ENCODE measurements around the gene NXN.

NXN gene

DNA sequence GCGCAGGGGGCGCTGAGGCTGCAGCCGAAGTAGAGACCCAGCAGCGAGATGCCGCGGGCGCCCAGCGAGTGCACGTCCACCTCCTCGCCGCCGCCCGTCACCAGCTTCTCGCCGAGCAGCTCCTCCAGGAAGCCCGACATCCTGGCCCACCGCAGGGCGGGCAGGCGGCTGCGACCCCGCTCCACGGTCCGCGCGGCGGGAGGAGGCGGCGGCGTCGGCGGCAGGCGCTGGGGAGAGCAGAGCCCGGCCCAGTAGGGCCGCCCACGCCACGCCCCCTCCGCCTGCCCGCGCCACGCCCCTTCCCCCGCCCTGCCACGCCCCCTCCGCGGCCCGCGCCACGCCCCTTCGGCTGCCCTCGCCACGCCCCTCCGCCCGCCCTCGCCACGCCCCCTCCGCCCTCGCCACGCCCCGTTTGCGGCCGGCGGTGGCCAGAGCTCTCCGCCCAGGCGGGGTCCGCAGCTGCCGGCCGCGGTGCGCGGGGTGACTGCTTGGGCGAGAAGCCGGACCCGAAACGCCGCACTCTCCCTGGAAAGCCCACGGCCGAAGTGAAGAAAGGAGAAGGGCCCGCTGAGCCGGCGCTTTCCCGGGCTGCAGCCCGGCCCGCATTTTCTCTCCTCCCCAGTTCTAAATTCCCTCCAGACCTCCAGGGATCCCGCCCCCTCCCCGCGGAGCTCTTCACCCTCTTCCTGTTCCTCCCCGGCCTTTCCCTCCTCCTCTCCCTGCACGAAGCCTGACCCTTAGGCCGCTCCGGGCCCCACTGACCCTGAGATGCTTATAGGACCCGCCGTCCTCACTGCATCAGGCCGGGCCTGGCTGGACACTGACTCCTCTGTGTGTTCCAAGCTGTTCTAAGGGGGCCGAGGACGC lies at the start of gene NXN:
Gene NXN, minus strand, starts transcription at position 238 of the 867 bp plus-strand sequence.
- peak; percentile 78 to 79 for DNase-seq (ENCODE audit: low read depth in 2 of 2)

DNA sequence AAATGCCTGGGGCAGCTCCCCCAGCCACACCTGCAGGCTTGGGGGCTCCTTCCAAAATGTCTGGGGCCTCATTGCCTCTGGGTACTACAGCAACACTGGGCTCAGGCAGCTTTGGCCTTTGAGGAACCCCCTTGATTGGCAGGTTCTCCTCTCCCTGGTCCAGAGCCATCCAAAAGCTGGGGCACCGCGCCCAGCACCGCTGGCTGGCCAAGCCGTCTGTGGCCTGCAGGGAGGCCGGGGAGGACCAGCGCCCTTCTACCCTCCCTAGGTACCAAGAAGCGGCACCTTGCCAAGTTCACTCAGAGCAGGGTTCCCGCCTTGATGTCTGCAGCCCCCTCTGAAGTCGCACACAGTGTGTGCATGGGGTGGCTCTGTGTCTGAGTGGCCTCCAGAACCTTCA lies 47.5 kb upstream of the NXN start:
- no peak for DNase-seq (ENCODE audit: low read depth in 2 of 2)

DNA sequence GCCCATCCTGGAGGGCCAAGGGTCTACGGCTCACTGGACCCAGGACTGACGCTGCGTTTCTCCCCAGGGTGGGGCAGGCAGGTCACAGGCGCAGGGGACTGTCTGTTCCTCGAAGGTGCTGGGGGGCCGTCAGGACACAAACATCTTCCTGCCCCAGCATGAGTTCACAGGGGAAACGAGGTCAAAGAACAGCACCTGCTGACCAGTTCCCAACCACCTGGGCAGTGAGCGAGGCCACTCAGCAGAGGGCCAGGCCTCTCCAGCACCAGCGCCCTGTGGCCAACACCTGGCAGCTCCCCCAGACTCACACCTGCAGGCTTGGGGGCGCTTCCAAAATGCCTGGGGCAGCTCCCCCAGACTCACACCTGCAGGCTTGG lies 47.0 kb upstream of the NXN start:
- no peak for DNase-seq (ENCODE audit: low read depth in 2 of 2)

DNA sequence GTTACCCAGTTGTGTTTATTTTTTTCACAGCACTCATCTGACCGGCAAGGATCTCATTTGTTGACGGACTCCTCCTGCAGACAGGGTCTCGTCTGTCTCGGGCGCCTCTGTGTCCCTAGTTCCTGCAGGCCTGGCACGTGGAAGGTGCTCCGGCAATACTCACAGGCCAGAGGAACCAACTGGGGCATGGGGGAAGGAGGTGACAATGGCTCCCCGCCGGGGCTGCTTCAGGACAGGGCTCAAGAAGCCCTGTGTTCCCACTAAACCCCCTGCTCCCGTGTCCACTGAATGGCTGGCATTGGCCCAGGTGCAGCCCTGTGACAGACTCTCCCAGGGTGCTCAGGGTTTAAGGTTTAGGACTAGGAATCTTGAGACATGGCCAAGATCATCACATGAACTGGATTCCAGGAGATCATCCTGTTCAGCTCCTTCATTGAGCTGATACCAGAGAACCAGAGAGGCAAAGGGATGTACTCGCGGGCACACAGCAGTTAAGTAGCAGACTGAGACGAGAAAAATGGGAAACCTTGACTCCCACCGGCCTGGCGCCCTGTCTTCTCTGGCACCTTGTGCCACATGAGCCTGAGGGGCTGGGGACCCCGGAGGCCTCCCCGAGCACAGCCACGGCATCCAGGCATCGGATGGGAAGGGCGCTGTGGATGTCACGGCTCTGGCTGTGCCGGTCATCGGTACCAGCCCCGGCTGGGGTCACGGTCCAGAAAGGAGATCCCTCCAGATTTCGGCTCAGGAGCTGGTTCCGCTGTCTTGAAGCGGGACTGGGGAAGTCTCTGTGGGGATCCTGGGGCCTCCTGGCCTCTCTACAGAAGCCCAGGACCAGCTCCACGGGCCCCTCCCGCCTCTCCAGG lies 46.4 kb upstream of the NXN start:
- no peak for DNase-seq (ENCODE audit: low read depth in 2 of 2)

DNA sequence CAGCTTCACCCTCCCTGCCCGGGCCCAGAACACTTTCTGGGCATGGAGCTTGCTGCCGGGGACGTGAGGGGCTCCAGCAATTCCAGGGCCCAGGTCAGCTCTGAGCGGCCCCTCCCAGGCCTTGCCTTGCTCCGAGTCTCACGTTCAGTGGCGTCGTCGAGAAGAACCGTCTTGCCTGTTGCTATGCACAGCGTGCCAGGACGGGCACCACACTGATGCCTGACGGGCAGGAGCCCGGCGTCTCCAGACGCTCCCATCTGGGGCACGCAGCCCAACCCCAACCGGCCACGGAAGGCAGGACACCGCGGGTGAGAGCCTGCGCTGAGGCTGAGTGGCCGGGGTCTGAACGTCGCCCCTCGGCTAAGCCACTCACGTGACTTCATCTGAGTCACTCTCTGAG lies 44.5 kb upstream of the NXN start:
- DNase-seq (ENCODE audit: low read depth in 2 of 2): no peak

- no peak for DNase-seq (ENCODE audit: low read depth in 2 of 2)
These were observed 42.9 kb upstream of the NXN start for GRCh38 chr17:1022278-1023024.

GRCh38 chr17:1021147-1021546 lies 41.6 kb upstream of the NXN start:
- no peak for DNase-seq (ENCODE audit: low read depth in 2 of 2)

DNA sequence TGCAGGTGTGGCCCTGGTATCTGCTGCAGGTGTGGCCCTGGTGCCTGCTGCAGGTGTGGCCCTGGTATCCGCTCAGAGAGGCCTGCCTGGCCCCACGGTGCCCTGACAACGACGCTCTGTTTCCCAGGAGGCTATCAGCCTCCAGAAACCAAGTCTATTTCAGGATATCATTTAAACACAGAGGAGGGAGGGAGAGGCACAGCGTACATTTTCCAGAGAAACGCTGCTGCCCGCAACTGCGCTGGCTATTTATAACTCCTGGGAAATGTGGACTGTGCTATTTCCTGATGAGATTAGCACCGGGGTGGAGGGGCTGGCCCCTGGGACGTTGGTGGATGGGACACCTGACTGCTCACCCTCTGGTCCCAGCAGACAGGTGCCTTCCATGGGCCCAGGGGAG lies 39.9 kb upstream of the NXN start:
- DNase-seq (ENCODE audit: low read depth in 2 of 2): no peak

DNA sequence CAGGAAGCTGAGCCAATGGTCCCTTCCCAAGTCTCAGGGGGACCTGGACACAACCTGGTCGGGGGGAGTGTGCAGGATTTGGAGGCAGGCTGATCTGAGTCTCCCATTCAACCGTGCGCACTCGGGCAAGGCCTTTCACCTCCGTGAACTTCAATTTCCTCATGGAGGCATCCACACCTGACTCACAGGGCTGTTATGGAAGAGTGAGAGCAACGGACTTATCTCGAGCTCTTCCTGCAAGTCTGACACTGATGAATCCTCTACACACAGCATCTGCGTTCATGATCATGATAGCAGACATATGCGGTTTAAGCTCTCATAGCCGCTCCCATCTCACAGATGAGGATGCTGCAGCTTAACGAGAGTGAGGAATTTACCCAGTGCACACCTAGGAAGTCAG lies 39.0 kb upstream of the NXN start:
- DNase-seq (ENCODE audit: low read depth in 2 of 2): no peak

GRCh38 chr17:1013729-1014090 lies 34.1 kb upstream of the NXN start:
- DNase-seq (ENCODE audit: low read depth in 2 of 2): no peak

DNA sequence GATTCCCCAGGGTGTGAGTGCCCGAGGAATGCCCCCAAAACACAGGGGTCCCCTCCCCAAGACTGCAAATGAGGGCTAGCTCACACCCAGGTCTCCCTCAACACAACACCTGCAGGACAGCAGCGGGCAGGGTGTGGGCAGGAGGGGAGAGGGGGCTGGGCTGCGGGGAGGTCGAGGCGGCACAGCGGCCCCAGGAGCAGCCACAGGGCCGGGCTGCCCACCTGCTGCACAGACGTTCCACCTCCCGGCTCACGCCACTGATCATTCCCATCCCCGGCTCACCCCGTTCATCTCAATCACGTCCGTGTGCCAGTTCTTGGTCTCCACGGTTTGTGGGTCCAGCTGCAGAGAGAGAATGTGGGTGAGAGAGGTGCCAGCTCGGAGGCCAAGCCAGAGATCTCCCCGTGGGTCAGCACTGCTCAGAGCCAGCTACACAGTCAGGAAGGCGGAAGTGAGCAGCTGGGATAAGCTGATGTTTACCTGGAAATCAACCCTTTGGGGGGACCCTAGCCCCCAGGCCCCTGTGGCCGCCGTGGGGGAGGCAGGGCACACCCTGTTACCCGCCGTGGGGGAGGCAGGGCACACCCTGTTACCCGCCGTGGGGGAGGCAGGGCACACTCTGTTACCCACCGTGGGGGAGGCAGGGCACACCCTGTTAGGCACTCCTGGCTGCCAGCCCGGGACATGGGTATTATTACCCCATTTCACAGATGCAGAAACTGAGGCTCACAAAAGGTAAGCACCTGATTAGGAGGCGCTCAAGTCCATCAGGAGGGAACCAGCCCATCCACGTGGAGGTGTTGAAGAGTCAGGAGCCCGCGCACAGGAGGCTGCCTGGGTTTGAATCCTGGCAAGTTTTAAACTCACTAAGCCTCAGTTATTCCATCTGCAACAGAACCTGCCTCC lies 33.5 kb upstream of the NXN start:
- DNase-seq (ENCODE audit: low read depth in 2 of 2): no peak

DNA sequence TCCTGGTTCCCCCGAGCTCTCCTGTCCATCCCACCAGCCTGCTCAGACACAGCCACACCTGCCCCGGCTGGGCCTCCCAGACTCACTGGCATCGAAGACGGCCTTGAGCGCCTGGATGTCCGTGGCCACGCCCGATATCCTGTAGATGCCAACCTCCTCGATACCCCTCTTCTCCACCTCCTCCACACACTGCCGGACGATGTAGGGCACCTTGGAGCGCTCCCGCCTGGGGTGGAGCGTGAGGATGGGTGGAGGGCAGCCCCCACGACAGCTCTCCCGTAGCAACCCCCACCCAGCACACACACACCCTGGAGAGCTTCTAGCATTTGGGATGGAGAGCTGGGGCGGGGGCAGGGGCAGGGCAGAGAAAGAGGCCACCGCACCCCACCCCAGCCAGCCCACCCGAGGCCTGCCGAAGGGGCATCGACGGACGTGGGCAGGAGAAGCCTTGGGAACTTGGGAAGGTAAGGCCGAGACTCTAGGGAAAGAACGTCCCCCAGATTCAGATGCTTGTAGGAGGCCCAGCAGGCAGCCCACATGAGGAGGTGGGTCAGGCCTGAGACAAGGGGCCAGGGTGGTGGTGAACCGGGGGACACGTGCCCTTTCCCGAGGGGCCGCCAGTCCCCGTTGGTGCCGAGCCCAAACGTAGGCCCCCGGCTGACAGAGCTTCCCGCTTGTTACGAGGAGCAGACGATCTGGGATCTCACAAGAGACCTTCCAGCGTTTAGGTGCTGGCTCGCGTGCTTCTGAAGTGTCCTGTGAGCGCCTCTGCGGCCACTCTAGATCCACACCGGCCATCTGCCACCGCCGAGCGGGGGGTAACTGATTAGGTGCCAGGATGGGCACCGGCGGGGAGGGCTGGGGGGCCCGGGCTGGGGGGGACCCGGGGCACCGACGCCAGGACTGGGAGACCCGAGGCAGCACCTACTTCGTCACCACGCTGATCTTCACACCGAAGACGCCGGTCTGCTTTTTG lies 32.5 kb upstream of the NXN start:
- no peak for DNase-seq (ENCODE audit: low read depth in 2 of 2)

GRCh38 chr17:1011138-1011537 lies 31.6 kb upstream of the NXN start:
- no peak for DNase-seq (ENCODE audit: low read depth in 2 of 2)

- no peak for DNase-seq (ENCODE audit: low read depth in 2 of 2)
These were observed 31.0 kb upstream of the NXN start for GRCh38 chr17:1010586-1010985.

DNA sequence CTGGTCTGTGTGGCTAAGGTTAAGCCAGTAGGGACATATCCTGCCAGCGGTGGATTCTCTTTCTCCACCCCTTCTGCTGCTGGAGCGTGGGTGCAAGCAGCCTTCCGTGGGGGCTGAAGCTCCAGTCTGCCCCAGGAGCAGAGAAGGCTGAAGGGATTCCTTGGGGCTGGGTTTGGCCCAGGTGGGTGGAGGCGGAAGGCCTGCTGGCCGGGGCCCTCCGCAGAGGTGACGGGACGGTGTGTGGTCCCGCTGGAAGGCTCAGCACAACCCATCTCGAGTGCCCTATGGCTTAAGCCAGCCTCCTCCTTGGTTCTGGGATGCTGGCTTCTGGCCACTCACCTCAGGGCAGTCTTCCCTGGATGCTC lies 30.5 kb upstream of the NXN start:
- DNase-seq (ENCODE audit: low read depth in 2 of 2): no peak

DNA sequence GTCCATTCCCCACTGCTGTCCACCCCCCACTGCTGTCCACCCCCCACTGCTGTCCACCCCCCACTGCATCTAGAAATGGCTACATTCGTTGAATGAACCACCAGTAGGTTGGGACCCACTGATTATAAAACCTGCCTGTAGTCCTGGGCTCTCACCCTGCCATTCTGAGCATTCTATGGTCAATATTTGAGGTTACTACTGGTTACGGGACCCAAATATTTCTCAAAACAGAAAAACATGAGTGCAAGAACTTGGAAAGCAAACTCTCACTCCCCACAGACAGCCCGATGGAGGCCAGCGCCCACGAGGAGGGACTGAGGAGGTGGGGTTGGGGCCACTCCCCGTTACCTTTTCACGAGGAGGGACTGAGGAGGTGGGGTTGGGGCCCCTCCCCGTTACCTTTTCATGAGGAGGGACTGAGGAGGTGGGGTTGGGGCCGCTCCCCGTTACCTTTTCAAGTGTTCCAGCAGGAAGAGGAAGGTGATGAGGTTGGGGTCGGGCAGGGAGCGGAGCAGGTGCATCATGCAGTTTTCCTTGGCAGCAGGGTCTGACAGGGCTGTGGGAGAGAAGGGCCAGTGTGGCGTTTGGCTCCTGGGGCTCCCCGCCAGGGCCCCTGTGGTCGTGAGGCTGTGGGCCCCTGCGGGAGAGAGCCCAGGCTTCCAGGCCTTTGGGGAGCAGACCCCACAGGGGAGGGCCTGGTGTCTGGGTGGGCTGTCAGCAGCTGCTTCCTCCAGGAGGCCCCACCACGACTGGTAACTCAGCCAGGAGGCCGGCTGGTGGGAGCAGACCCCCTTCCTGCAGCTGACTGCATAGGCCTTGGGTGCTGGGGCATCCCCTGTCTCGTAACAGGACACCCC lies 29.9 kb upstream of the NXN start:
- no peak for DNase-seq (ENCODE audit: low read depth in 2 of 2)

DNA sequence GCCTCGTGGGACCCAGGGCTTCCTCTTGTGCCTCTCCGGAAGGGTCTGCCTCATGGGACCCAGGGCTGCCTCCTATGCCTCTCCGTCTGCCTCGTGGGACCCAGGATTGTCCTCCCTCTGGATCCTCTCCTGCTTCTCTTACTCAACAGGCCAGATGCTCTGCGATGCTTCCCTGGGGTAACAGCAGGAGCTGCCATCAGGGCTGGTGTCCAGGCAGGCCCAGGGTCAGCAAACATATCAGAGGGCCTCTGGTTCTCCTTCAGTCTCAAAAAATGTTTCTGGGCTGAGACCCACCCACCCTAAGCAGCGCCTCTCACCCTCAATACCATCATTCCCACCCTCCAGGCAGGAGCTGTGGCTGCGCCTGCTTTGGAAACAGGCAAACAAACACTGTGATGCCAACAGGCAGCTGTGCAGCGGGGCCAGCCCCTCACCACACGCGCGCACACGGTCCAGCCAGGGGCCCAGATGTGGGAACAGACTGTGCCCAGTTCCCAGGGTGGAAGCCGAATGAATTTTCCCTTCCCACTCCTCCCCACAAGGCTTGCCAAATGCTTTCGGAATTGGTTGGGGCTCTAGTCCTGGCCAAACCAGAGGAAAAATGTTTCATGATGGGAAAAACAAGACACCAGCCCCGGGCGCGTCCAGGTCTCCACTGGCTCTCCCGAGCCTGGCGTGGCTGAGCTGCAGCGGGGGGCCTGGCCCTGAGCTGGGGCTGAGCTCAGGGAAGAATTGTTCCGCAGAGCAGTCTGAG lies 28.6 kb upstream of the NXN start:
- DNase-seq (ENCODE audit: low read depth in 2 of 2): no peak

- no peak for DNase-seq (ENCODE audit: low read depth in 2 of 2)
These were observed 27.9 kb upstream of the NXN start for GRCh38 chr17:1007310-1008007.

All from stimulated activated CD4-positive, alpha-beta T cell treated with anti-CD3 and anti-CD28 coated beads, Interleukin-12 subunit alpha, Interleukin-12 subunit beta, amount 100 ng/mL, for 24 hours (primary cell).